NB4 (cell line): Measurements from ENCODE around the gene C10orf62.

Experiments used
- CTCF ChIP-seq: IDR thresholded peaks from one replicate; pipeline ENCODE4 v1.5.1; 2012; ENCODE audit warnings: low read depth, low read length
- MYC ChIP-seq: IDR thresholded peaks from 2 replicates; pipeline ENCODE4 v1.6.1; 2011; ENCODE audit warnings: low read depth, low read length
- POLR2A ChIP-seq: IDR thresholded peaks from 2 replicates; pipeline ENCODE4 v1.6.1; 2011; ENCODE audit warnings: mild to moderate bottlenecking; ENCODE audit not compliant: insufficient read length; ENCODE audit errors: extremely low read depth

GRCh38 chr10:97612386-97612785 is 22.9 kb downstream of the C10orf62 start:
- TF ChIP-seq CTCF (no peak), POLR2A (no peak), MYC (no peak)
